GM11168 (cell line): Measurements from ENCODE around the gene ARF1.

ENCODE experiments used
- in situ Hi-C: fragments of 300-500 bp; cut with MboI; formaldehyde crosslinking; loops from one replicate; pipeline ENCODE4 v1.12.0; 2022; ENCODE audit warnings: low sequenced_read_pairs; ENCODE audit not compliant: unreplicated experiment

The ARF1 gene

DNA sequence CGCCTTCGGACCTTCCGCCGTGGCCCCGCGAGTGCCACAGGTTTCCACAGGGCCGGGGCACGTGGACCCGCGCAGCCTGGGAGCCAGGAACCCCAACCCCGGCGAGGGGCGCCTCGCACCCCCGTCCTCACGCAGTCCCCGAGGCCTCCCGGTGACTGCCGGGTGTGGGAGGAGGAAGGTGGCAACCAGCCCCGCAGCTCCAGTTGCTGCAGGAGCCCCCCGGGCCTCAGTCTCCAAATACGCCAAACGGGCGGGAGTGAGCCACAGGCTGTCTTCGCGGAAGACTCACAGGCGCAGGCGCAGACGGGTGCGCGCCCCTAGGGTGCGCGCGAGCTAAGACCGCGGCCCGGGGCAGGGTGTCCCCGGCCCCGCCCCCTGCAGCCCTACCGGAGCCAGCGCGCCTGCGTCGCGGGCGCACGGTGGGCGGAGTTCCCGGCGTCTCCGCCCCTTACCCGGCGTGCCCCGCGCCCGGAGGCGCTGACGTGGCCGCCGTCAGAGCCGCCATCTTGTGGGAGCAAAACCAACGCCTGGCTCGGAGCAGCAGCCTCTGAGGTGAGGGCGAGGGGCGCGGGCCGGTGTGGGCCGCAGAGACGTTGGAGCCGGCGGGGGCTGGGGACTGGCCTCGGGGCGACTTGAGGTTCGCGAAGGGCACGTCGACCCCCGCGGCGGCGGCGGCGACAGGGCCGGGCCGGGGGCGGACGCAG is at the start of gene ARF1:
ARF1 (plus strand) TSS at position 495 of the 704 bp plus-strand sequence. CDS start 14,407 bp downstream, outside the sequence.
- in situ Hi-C loops = no loop called here

DNA sequence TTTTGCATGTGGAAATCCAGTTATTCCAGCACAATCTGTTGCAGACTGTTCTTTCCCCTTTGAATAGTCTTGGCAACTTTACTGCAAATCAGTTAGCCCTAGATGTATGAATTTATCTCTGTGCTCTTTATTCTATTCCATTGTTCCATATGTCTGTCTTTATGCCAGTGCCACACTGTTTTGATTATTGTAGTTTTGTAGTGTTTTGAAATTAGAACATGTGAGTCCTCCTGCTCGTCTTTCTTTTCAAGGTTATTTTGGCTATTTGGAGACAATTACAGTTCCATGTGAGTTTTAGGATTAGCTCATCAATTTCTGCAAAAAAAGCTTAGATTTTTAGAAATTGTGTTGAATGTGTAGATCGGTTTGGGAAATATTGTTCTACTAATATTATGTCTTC is 49.1 kb upstream of the ARF1 start:
- in situ Hi-C loops = no loop called here

DNA sequence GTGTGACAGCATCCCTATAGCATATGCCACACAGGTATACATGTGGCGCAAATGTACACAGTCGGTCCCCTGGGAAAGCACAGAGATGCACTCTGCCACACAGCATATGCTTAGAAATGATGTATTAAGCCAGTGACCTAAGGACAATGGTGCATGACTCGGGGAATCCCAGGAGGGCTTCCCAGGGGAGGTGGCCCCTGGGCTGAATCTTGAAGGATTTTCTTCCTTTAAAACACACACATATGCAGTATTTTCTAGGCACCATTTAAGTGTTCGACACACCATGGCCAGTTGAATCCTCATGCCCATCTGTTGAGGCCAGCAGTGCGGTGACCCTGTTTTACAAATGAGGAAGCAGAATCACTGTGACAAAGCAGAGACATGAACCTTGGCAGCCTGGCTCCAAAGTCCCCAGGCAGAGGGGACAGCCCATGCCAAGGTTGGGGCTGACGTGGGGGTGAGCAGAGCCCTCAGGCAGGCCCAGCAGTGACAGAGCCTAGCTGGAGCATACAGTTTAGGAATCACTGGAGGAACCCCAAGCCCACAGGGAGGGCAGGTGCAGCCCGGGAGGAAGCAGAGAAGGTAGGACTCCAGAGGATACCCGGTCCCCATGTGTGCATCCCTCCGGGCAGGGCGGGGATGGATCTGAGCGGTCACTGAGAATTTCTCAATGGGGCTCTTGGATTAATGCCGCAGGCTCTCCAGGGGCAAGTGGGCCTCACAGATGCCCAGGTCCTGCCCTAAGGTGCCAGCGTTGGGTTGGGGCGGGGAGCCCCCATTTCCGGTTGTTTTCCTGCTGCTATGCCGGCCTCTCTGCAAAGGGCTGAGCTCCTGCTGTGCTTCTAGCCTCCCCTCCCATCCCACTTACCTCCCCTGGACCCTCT is 47.3 kb upstream of the ARF1 start:
- in situ Hi-C loops = no loop called here

DNA sequence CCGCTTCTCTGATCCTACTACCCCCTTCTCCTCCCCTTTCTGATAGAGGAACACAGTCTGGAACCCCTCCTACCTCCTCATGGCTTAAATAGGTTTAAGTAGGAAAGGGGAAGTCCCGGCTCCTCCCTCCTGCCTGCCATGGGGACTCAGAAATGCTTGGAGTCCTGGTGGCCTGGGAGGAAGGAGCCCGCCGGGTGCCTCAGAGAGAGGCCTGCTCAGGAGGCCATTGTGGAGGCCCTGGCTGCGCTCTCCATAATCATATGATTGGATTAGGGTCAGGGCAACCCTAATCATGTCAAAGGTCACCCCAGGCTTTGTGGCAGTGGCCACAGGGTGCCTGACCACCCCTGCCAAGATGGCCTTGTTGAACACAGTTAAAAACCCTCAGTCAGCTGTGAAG is 46.7 kb upstream of the ARF1 start:
- in situ Hi-C loops = no loop called here

DNA sequence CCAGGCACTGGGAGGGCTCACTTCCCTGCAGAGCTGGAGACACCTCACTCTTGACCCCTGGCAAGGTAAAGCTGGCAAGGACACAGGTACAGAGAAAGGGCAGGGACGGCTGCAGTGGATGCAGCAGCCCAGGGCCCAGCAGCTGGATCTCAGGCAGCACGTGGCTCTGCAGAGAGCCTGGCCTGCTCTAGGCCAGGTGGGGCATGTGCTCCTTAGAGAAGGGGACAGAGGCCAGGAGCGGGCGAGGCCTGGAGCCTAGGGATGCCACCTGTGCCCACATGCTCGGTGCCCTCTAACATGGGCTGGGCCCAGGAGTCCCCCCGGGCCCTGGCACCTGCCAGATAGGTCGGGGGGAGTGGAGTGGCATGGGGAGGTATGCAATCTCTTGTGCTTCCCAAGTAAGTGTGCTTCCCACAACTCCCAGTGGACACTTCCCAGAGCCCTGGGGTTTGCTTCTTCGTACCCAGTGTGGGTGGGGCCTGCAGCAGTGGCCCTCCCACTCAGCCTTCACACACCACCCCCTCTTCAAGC is 45.7 kb upstream of the ARF1 start:
- in situ Hi-C loops = no loop called here

DNA sequence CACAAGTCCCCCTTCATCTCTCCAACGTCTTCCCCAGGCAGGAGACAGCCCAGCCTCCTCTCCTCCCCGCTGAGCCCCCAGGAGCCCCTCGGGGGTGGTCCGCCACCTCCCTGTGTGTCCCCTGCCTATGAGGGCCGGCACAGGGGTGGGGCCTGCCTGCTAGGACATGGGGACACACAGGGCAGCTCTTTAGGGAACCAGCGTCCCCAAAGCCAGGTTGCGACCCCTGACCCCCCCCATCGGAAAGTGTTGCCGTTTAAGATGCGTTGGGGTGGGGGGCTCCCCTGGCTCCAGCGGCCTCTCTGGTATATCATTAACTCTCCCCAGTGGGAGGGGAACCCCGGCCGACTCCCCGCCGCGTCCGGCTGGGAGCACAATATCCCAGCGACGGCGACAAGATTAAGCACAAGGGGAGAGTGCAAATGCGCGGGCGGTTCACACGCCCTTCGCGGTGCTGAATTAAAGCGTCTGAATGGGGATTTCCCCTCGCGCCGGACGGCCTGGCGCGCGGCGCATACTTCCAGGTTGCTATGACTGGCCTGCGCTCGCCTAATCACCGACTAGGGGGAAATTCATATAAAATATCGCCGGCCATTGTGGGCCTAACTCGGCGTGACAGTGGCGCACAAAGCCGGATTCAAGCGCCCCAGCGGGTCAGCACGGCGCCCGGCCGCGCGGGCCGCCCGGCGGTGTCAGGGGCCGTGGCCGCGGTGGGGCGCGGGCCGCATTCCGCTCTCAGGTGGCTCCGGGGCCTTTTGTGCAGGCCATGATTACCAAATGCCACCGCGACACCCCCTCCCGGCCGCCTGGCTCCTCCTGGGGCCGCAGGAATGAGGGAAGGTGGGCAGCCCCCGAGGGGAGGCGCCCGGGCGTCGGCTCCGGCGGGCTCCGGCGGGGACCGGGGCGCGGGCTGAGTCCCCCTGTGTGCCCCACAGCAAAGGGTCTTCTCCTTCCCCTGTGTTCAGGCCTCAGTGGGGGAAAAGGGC is 44.8 kb upstream of the ARF1 start:
- in situ Hi-C loops = no loop called here

DNA sequence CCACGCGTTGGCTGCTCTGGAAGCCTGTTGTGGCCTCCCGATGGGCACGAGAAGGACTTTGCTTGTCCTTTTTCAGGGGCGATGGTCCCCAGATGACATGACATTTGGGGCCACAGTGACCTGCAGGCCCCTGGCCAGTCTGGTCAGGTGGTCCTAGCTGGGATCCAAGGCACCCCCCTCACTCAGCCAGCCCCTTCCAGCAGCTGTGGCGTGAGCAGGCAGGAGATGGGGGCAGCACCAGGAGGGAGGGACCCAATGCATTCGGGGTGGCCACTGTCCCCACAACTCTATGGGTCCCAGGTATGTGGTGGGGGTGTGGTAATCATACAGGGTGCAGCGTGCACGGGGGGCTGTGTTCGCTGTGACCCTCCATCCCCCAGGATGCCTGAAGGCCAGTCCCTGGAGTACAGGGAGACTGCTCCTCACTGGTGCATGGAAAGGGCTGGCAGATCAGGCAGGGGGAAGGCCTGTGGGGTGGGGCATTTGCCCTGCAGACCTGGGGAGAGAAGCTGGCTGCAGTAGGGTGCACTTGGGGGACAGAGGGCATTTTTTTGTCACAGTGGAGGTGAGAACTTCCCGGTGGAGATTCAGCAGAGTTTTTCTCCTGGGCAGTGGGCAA is 44.0 kb upstream of the ARF1 start:
- in situ Hi-C loops = no loop called here

DNA sequence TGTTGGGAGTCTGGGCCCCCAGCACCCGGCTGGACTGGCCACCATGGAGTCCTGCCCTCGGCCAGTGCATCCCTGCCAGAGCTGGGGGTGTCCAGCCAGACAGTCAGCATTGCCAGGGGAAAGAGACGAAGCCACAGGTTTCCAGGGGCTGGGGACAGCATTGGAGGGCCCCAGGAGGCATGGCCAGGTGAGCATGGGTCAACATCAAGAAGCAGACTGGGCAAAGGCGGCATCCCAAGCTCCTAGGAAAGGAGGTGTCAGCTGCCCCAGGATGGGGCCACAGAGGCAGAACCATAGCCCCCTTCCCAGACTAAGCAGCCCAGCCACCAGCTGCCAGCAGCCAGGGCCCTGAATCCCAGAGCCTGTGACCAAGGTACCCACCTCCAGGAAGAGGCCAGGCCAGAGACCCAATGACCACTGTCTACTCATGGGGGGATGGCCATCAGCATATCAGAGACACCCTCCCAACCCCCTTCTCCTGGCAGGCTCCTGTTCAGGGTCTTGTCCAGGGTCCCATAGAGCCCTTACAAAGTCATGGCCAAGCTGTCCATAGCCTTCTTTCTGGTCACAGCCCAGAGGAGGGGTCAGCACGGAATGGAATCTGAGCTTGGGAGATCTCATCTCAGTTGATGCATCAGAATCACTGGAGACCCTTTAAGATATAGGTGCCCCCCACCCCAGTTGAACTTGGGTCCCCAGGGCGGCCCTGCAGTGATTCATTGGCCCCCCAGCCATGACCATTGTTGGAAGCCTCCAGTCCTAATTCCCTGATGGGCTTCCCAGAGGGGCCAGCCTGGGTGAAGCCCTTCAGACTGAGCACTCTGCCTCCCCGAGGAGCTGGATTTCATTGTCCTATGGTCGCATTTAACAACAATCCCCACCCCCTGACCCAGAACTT is 43.3 kb upstream of the ARF1 start:
- in situ Hi-C loops = no loop called here

DNA sequence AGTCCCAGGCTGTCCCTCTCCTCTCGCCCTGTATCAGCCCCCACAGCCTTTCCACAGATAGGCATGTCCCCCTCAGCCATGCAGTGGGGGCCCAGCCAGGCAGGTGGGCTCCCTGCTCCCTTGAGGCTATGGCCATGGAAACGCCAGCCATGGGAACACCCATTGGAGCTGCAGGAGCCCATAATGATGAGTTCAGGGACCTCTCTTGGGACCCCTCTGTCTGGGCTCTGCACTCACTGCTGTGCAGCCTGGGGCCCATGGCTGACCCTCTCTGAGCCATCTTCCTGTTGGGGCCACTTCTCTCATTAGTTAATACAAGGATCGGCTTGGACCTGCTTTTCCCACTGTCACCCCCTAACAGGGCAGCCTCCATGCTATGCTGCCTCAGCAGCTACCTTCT is 42.5 kb upstream of the ARF1 start:
- in situ Hi-C loops = no loop called here

DNA sequence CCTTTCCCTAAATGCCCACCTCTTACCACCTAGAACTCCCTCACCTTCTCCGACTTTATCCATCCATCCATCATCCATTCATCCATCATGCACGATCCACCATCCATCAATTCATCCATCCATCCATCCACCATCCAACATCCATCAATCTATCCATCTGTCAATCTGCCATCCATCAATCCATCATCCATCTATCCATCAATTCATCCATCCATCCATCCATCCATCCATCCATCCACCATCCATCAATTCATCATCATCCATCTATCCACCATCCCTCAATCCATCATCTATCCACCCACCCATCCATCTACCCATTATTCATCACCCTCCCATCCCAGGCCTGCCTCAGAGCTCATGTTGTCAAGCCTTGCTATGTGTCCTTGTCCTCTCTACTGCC is 41.2 kb upstream of the ARF1 start:
- in situ Hi-C loops = no loop called here

DNA sequence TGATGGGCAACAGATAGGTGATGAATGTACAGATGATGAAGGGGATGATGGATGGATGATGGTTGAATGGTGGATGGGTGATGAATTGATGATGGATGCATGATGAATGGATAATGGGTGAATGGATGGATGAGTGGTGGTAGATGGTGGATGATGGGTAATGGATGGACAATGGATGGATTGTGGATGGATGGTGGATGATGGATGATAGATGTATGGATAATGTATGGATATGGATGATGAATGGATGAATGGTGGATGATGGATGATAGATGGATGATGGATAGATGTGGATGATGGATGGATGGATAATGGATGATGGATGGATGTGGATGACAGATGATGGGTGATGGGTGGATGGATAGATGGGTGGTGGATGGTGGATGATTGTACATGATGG is 40.0 kb upstream of the ARF1 start:
- in situ Hi-C loops = no loop called here

DNA sequence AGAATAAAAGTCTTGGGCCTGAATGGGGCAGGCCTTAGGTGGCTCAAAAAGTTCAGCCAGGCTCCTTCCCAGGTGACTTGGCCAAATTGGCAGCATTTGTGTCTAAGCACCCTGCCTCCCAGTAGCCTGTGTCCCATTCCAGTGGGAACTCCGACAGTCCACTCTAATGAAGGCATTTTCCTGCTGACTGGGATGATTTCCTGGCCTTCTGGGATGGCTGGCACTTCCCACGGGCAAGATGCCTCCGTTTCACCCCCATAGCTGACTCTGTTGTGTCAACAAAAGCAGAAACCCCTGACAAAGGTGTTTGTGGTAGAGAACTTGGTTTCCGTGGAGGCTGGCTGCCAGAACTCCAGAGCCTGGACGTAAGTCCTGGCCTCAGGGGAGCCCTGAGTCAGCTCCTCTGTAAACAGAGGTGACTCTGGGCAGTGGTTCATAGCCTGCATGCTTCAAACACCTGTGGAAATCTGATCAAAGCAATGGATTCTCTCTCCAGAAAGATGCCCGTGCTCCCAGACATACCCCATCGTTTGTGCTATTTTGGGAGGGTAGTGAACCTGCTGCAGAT is 39.1 kb upstream of the ARF1 start:
- in situ Hi-C loops = no loop called here

DNA sequence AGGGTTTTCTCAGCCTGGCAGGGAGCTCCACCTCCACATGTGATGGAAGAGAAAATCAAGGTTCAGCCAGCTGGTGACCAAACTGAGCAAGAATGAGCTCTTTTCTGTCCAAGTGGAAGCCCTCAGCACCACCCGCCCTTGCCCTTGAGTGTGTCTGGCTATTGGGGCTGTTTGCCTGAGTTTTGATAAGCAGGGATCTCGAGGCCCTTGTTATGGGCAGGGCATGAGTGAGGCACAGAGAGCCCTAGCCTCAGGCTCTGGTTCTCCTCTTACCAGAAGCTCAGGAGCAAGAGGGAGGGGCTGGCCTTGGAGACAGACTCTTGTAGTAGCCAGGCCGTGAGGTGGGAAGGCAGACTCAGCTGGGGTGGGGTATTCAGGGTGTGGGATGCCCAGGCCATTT is 37.5 kb upstream of the ARF1 start:
- in situ Hi-C loops = no loop called here

DNA sequence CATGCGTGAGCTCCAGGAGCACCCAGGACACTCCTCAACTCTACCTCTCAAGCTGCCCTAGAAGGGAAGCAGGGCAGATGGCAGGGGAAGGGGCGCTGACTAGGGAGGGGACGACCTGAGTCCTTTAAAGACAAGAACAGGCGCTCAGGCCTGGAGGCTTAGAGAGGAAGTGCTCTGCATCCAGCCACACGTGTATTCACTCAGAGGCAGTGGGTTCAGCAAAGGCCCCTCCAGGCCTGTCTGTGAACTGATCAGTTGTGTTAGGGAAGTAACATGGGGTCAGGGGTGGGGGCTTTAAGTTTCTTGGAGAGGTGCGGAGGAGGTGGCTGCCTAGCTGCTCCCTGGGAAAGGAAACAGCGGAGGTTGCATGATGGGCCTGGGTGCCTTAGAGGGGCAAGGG is 37.1 kb upstream of the ARF1 start:
- in situ Hi-C loops = no loop called here

DNA sequence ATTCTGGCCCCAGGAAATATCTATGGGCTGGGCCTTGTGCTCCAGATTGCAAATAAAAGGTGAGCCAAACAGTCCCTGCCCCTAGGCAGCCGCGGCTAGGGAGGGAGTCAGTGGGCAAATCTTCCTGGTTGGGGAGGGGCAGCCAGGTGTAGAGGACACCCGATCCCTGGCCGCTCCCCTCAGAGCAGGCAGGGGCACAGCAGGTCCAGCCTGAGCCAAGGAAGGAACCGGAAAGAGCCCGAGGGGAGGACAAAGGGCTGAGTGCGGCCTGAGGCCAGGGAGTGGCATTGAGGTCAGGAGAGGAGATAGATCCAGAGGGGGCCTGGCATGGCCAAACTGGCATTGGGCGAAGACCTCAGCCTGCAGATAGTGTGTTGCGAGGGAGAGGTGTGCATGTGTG is 36.6 kb upstream of the ARF1 start:
- in situ Hi-C loops = no loop called here

DNA sequence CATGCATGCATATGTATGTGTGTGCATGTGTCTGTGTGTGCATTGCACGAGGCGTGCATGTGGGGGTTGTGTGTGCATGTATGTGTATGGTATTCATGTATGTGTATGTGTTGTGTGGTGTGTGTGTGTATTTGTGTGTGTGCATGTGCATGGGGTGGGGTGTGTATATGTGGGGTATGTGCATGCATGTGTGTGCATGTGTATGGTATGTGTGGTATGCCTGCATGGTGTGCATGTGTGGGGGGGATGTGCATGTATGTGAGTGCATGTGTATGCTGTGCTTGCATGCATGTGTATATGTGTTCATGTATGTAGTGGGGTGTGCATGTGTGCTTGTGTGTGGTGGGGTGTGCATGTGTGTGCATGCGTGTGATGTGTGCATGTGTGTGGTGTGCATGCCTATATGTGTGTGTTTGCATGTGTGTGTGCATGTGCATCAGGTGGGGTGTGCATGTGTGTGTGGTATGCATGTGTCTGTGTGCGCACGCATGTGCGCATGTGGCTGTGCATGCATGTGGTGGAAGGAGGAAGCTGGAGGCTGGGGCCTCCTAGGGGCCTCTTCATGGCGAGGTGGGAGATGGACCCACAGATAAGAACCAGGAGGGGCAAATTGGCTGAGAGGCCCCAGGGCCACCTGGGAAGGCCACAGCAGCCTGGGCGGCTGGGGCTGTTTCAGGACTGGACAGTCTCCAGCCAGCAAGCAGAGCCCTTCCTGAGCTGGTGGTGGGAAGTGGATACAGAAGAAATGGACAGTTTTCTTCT is 35.9 kb upstream of the ARF1 start:
- in situ Hi-C loops = no loop called here

DNA sequence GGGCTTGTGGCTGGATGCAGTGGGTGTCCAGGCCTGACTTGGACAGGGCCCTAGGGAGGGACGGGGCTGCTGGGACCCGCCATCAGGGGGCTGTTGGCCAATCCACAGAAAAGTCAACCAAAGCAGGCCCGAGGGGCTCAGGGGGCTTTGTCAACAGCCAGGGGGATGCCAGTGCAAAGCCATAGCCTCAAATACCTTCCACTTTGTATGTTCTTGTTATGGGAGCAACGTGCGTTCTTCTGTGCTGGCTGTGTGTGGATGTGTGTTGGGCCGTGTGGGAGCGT is 35.4 kb upstream of the ARF1 start:
- in situ Hi-C loops = no loop called here

DNA sequence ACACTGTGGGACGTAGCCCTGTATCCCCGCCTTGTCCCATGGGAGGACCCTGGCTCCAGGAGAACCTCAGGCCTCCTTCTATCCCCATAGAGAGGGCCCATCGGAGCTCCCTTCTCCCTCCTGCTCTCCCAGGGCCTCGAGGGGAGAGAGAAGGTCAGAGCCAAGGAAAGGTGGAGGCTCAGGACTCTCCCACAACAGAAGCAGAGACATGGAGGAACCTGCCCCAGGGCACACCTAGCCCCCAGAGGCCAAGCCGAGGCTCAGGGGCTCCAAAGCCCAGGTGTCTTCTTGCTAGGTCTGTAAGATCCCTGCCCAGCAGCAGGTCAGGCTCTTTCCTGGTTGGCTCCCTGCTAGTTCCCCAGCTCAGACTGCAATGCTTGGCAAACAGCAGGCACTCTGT is 34.4 kb upstream of the ARF1 start:
- in situ Hi-C loops = no loop called here
